ENCODE data around the gene FAM117A. TPM values are rescaled to one million over a fixed set of nuclear protein-coding genes. Genes with fewer than 3 reads are reported as not detected.

FAM117A gene
- total and polyA plus RNA-seq, 2 of the 4 experiments (the other 2 are of a cell fraction) = 0.72 to 3.4 TPM

DNA sequence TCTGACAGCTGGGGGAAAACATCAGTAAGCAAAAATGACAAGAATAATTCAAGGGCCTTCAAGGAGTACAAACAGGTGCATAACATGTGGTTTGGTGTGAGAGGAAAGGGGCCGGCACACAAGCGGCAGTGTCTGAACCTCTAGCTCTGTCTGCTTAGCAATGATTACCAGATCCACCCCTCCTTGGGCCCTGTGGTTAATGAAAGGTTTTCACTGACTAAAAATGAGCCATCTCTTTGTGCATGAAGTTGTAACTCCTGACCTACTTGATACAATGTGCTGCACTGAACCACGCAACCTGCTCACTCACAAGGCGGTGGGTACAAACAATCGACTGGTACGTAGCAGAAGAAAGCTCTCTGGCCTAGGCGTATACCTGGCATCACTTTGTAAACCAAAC lies 15.1 kb downstream of the FAM117A start:
- H3K23ac ChIP-seq (ENCODE audit: low read depth, low read length) = no peak overlapping the region
- no peak overlapping the region for H4K5ac ChIP-seq (ENCODE audit: low read depth, low read length)
- H3K9ac ChIP-seq (ENCODE audit: low read depth, low read length) = no peak overlapping the region
- no peak overlapping the region for H2BK15ac ChIP-seq (ENCODE audit: low read depth, low read length)
- 0 out of 2 replicates have a peak, but pooled peaks cover 3% of the 10 kb centered on the region for H3K9me1 ChIP-seq (ENCODE audit: insufficient read depth, low read length)
- no peak overlapping the region for H4K8ac ChIP-seq (ENCODE audit: low read depth in 2 of 2, low read length in 2 of 2)
- H3K4me1 ChIP-seq (ENCODE audit: control insufficient read depth, insufficient read depth, low read length) = no peaks in the 10 kb centered on the region
- no peak overlapping the region for H3K18ac ChIP-seq (ENCODE audit: low read depth, low read length)
- no peaks in the 10 kb centered on the region for H3K79me1 ChIP-seq (ENCODE audit: low read depth in 1 of 2, low read length in 2 of 2)
- CTCF ChIA-PET = no interaction called here
- no peak overlapping the region for H3K4me2 ChIP-seq (ENCODE audit: low read depth, low read length)
- no peak overlapping the region for H2AK5ac ChIP-seq (ENCODE audit: low read depth, low read length)
- no TSS peak for BruUV-seq (replicated peaks)
- no peak overlapping the region for H3K27ac ChIP-seq (ENCODE audit: insufficient read depth, low read length)
- H2BK5ac ChIP-seq (ENCODE audit: low read depth, low read length, poor library complexity, severe bottlenecking) = no peak overlapping the region
- in situ Hi-C loops (cut with MboI; ENCODE audit: low sequenced_read_pairs) = no loop called here
- no peak overlapping the region for H3K14ac ChIP-seq (replicated peaks; ENCODE audit: low read depth, low read length)
- no peak overlapping the region for H4K91ac ChIP-seq (ENCODE audit: insufficient read depth, low read depth, low read length)
- no CpG with 5 or more reads among the region's 7 CpGs for WGBS, 2 experiments (ENCODE audit: extremely low coverage in 2 of 2, insufficient read length in 1 of 2)
- no peak overlapping the region for H3K4me3 ChIP-seq (ENCODE audit: insufficient read depth, low read depth, low read length)
- no peak overlapping the region for H2BK20ac ChIP-seq (ENCODE audit: low read depth, low read length)
- H2AK9ac ChIP-seq (replicated peaks; ENCODE audit: low read depth, low read length, poor library complexity) = no peak overlapping the region
- H2AFZ ChIP-seq (replicated peaks; ENCODE audit: low read length, poor library complexity) = no peak overlapping the region
- TF ChIP-seq POLR2A (IDR thresholded peaks at IDR 0.05; ENCODE audit: low read depth, low read length) = no peak
- no peak for TF ChIP-seq MAFK (IDR thresholded peaks at IDR 0.05; ENCODE audit: low read depth, low read length)
- no peak for TF ChIP-seq RFX5 (IDR thresholded peaks at IDR 0.05; ENCODE audit: low read depth, low read length)
- TF ChIP-seq, protein P1, sequence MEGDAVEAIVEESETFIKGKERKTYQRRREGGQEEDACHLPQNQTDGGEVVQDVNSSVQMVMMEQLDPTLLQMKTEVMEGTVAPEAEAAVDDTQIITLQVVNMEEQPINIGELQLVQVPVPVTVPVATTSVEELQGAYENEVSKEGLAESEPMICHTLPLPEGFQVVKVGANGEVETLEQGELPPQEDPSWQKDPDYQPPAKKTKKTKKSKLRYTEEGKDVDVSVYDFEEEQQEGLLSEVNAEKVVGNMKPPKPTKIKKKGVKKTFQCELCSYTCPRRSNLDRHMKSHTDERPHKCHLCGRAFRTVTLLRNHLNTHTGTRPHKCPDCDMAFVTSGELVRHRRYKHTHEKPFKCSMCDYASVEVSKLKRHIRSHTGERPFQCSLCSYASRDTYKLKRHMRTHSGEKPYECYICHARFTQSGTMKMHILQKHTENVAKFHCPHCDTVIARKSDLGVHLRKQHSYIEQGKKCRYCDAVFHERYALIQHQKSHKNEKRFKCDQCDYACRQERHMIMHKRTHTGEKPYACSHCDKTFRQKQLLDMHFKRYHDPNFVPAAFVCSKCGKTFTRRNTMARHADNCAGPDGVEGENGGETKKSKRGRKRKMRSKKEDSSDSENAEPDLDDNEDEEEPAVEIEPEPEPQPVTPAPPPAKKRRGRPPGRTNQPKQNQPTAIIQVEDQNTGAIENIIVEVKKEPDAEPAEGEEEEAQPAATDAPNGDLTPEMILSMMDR (conservative IDR thresholded peaks at IDR 0.05; ENCODE audit: low read depth, low read length) = no peak
- TF ChIP-seq CHD1 (IDR thresholded peaks at IDR 0.05; ENCODE audit: low read depth, low read length) = no peak
- TF ChIP-seq NFE2L2 (IDR thresholded peaks at IDR 0.05; ENCODE audit: low read depth, low read length) = no peak
- no peak for TF ChIP-seq CEBPB (IDR thresholded peaks at IDR 0.05; ENCODE audit: low read depth, low read length)
- no peak for TF ChIP-seq RAD21 (IDR thresholded peaks at IDR 0.05; ENCODE audit: low read length)
- TF ChIP-seq, protein P2, sequence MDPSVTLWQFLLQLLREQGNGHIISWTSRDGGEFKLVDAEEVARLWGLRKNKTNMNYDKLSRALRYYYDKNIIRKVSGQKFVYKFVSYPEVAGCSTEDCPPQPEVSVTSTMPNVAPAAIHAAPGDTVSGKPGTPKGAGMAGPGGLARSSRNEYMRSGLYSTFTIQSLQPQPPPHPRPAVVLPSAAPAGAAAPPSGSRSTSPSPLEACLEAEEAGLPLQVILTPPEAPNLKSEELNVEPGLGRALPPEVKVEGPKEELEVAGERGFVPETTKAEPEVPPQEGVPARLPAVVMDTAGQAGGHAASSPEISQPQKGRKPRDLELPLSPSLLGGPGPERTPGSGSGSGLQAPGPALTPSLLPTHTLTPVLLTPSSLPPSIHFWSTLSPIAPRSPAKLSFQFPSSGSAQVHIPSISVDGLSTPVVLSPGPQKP (IDR thresholded peaks at IDR 0.05; ENCODE audit: borderline replicate concordance, low read depth, low read length) = no peak
- no peak for TF ChIP-seq MAZ (IDR thresholded peaks at IDR 0.05; ENCODE audit: borderline replicate concordance, low read depth, low read length)
- no peak for TF ChIP-seq SMC3 (IDR thresholded peaks at IDR 0.05; ENCODE audit: low read depth, low read length)
- intact Hi-C loops (cut with micrococcal nuclease) = no loop called here
- H3K9me3 ChIP-seq (ENCODE audit: control insufficient read depth, insufficient read depth, low read length) = no peaks in the 10 kb centered on the region
- ATAC-seq (ENCODE audit: low read depth) (no peak), DNase-seq (no peak)
- no peak overlapping the region for H2BK120ac ChIP-seq (ENCODE audit: low read depth, low read length)
- H3K27me3 ChIP-seq (ENCODE audit: control insufficient read depth, insufficient read depth, low read length) = peaks cover 1% of the 10 kb centered on the region; the same call in 1 of the 2 replicates
- H4K20me1 ChIP-seq (ENCODE audit: insufficient read depth, low read length) = no peaks in the 10 kb centered on the region
- no peak overlapping the region for H3K4ac ChIP-seq (ENCODE audit: low read depth, low read length)
- H3K36me3 ChIP-seq (ENCODE audit: control insufficient read depth, insufficient read depth, low read length) = no peaks in the 10 kb centered on the region
- POLR2A ChIA-PET (ENCODE audit: unreplicated experiment) = no interaction called here
- no peak overlapping the region for H3K56ac ChIP-seq (ENCODE audit: extremely low read depth, insufficient read depth, low read length)
- dilution Hi-C loops (cut with HindIII; ENCODE audit: low sequenced_read_pairs, unreplicated experiment) = no loop called here
